ENCODE data around the gene TMEM127.
"Not testable (repeated sequence)": the region's sequence is repeated elsewhere in the genome, so short reads cannot be mapped to it uniquely, and the experiment has no call there.

The TMEM127 gene

DNA sequence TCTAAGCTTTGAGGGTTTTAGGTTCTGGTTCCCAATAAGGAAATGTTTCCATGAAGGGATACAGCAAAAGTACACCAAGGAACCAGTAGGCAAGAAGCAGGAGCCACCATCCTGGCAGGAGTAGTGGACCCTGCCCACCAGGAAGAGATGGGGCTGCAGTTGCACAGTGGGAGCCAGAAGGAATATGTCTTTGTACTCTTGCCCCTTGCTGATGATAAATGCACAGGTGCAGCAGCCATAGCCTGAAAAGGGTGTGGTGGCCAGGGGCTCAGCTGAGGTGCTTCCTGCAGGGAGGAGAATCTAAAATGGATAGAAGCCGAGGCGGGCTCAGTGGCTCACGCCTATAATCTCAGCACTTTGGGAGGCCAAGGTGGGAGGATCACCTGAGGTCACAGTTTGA is 27.5 kb downstream of the TMEM127 start:
- no peak for DNase-seq
- in situ Hi-C loops (cut with HindIII; ENCODE audit: low pct_ligation_motif_present, low sequenced_read_pairs) = no loop called here
- Histone ChIP-seq H3K4me3 (ENCODE audit: low read depth, low read length) (no peak overlapping the region), H3K27ac (no peak overlapping the region), H3K27me3 (replicated peaks) (no peaks in the 10 kb centered on the region), H3K36me3 (replicated peaks) (no peaks in the 10 kb centered on the region)
- TF ChIP-seq, protein P1, sequence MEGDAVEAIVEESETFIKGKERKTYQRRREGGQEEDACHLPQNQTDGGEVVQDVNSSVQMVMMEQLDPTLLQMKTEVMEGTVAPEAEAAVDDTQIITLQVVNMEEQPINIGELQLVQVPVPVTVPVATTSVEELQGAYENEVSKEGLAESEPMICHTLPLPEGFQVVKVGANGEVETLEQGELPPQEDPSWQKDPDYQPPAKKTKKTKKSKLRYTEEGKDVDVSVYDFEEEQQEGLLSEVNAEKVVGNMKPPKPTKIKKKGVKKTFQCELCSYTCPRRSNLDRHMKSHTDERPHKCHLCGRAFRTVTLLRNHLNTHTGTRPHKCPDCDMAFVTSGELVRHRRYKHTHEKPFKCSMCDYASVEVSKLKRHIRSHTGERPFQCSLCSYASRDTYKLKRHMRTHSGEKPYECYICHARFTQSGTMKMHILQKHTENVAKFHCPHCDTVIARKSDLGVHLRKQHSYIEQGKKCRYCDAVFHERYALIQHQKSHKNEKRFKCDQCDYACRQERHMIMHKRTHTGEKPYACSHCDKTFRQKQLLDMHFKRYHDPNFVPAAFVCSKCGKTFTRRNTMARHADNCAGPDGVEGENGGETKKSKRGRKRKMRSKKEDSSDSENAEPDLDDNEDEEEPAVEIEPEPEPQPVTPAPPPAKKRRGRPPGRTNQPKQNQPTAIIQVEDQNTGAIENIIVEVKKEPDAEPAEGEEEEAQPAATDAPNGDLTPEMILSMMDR (IDR thresholded peaks at IDR 0.05; ENCODE audit: low read depth, low read length, missing control alignments) = no peak

DNA sequence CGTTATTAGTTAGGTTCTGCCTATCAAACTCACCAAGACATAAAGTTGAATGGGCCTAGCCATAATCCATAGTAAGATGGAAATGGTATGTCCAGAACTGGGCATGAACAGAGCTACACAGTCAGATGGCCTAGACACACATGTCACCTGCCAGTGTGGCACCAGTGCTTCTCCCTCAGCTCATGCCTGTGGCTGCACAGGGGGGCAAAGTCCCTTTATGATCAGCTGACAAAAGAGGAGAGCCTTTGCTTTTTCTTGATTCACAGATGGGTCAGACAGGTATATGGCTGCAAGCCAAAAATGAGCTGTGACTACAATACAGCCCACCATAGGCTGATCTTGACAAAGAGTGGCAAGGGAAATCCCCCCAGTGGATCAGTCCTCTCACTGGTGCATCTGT is 28.9 kb downstream of the TMEM127 start:
- DNase-seq = no peak
- no peaks in the 10 kb centered on the region for H3K27me3 ChIP-seq (replicated peaks)
- H3K36me3 ChIP-seq (replicated peaks) = no peaks in the 10 kb centered on the region
- in situ Hi-C loops (cut with HindIII; ENCODE audit: low pct_ligation_motif_present, low sequenced_read_pairs) = no loop called here
- TF ChIP-seq, protein P1 (IDR thresholded peaks at IDR 0.05; ENCODE audit: low read depth, low read length, missing control alignments) = no peak
- H3K4me3 ChIP-seq (ENCODE audit: low read depth, low read length) = no peak overlapping the region
- H3K27ac ChIP-seq = no peak overlapping the region

DNA sequence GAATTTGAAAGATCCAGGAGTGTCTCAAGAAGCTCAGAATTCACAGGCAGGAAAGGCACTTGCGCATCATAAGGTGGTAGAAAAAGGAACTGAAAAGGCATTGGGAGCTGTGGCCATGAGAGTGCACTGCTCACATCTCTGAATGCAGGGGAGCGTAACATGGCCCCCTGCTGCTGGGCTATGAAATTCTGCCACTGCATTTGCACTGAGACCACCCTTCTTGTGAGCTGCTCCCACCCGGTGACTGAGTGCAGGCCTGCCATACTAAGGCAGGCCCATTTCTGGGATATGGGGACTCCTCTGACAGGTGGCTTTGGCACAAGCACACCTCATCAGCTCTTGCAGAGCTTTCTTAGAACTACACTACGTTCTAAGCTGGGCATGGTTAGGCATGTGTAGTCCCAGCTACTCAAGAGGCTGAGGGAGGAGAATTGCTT is 31.9 kb downstream of the TMEM127 start:
- H3K4me3 ChIP-seq (ENCODE audit: low read depth, low read length) = no peak overlapping the region
- no peak for DNase-seq
- H3K27me3 ChIP-seq (replicated peaks) = no peaks in the 10 kb centered on the region
- TF ChIP-seq, protein P1 (IDR thresholded peaks at IDR 0.05; ENCODE audit: low read depth, low read length, missing control alignments) = no peak
- H3K36me3 ChIP-seq (replicated peaks) = no peaks in the 10 kb centered on the region
- in situ Hi-C loops (cut with HindIII; ENCODE audit: low pct_ligation_motif_present, low sequenced_read_pairs) = no loop called here
- no peak overlapping the region for H3K27ac ChIP-seq

DNA sequence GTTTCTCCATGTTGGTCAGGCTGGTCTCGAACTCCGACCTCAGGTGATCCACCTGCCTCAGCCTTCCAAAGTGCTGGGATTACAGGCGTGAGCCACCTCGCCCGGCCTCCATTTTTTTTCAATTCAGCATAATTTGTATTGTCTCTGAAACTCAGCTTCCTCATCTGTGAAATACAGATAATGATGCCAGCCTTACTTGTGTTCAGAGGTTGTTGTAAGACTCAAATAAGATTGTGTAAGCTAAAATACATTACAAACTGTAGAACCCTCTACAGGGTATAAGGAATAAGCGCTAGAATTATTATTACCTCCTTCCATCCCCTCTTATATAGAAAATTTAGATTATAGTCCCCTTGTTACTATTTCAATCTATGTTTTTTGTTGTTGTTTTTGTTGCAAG is 32.4 kb downstream of the TMEM127 start:
- no peak overlapping the region for H3K27ac ChIP-seq
- in situ Hi-C loops (cut with HindIII; ENCODE audit: low pct_ligation_motif_present, low sequenced_read_pairs) = no loop called here
- H3K27me3 ChIP-seq (replicated peaks) = no peaks in the 10 kb centered on the region
- no peak for DNase-seq
- TF ChIP-seq, protein P1 (IDR thresholded peaks at IDR 0.05; ENCODE audit: low read depth, low read length, missing control alignments) = no peak
- no peaks in the 10 kb centered on the region for H3K36me3 ChIP-seq (replicated peaks)
- no peak overlapping the region for H3K4me3 ChIP-seq (ENCODE audit: low read depth, low read length)

DNA sequence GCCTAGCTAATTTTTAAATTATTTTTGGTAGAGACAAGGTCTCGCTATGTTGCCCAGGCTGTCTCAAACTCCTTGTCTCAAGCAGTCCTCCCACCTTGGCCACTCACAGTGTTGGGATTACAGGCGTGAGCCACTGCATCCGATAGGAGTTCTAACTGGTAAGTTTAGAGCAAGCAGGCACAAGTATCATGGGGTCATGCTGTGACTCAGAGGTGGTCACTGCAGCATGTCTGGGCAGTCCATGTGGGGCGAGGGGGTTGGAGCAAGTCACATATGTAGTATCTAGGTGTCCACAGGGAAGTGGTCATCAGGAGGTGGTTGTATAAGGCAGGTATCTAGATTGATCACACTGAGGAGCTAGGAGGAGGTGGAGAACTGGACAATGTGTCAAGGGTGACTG is 34.5 kb downstream of the TMEM127 start:
- Histone ChIP-seq H3K36me3 (replicated peaks) (no peaks in the 10 kb centered on the region), H3K4me3 (ENCODE audit: low read depth, low read length) (no peak overlapping the region), H3K27ac (no peak overlapping the region), H3K27me3 (replicated peaks) (no peaks in the 10 kb centered on the region)
- TF ChIP-seq, protein P1 (IDR thresholded peaks at IDR 0.05; ENCODE audit: low read depth, low read length, missing control alignments) = no peak
- in situ Hi-C loops (cut with HindIII; ENCODE audit: low pct_ligation_motif_present, low sequenced_read_pairs) = no loop called here
- DNase-seq = no peak

DNA sequence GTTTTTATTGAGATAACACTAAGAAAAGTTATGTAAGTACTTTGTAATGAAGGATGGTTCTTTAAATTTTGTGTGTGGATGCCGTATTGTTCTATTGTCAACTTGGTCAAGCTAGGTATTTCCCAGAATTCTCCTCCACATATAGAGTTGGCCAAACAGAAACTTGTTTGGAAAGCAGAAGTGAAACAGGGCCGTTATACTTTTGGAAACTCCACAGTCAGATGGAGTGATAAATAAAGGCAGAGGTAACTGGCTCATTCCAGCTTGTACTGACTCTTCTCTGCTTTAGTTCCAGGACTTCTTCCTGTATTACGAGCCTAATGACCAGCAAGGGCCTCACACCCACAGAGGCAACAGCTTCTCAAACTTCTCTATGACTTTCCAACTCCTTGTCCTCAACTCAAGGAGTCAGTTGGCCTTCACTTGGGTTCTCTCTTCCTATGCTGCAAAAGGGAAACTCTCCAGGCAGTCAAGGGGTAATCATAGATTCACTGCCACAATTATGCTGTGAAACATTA is 40.7 kb downstream of the TMEM127 start:
- no peaks in the 10 kb centered on the region for H3K36me3 ChIP-seq (replicated peaks)
- no peaks in the 10 kb centered on the region for H3K27me3 ChIP-seq (replicated peaks)
- in situ Hi-C loops (cut with HindIII; ENCODE audit: low pct_ligation_motif_present, low sequenced_read_pairs) = no loop called here
- H3K27ac ChIP-seq = no peak overlapping the region
- DNase-seq = no peak
- no peak overlapping the region for H3K4me3 ChIP-seq (ENCODE audit: low read depth, low read length)
- TF ChIP-seq, protein P1 (IDR thresholded peaks at IDR 0.05; ENCODE audit: low read depth, low read length, missing control alignments) = no peak

DNA sequence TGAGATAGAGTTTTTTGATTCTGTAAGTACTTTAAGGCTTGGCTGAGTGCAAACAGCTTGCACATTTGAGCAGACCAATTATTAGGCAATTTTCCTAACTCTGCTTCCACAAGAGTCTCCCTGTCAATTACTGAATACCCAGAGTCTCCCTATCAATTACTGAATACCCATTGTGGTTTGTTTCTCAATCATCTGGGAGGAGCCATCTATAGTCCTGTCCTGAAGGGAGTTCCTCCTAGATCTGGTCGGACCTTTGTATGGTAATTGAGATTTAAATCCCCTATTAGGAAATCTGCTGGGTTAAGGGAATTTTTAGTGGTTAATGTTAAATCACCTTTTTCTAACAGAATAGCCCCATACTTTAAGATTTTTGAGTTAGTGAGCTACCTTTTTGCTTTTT is 44.7 kb downstream of the TMEM127 start:
- DNase-seq; in situ Hi-C loops (cut with HindIII; ENCODE audit: low pct_ligation_motif_present, low sequenced_read_pairs); H3K27me3 ChIP-seq (replicated peaks); H3K36me3 ChIP-seq (replicated peaks); H3K4me3 ChIP-seq (ENCODE audit: low read depth, low read length); H3K27ac ChIP-seq: not testable (repeated sequence)

DNA sequence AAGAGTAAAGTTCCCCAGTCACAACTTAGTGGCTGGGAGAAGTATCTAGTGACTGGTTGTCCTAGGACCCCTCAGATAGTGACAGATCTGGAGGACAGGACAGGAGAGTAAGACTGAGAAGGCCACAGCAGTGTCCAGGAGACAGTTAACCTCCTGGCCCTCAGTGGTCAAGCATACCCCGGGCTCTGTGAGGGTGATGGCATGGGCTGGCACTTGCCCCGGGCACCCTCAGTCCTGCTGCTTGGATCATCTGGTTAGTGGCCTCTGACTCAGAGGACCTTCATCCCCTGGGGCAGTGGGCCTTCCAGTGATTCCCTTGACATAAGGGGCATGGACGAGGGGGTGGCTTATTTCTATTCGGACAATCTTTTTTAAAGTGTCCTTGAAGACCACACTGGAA is 45.8 kb downstream of the TMEM127 start:
- H3K4me3 ChIP-seq (ENCODE audit: low read depth, low read length); DNase-seq; in situ Hi-C loops (cut with HindIII; ENCODE audit: low pct_ligation_motif_present, low sequenced_read_pairs); H3K36me3 ChIP-seq (replicated peaks); H3K27ac ChIP-seq; H3K27me3 ChIP-seq (replicated peaks): not testable (repeated sequence)

All from brain microvascular endothelial cell (primary cell).